KMS-11 (cell line): ENCODE data around the gene BATF3.

Experiments used
- H2AFZ ChIP-seq: fragments of 200-600 bp; sonication (generic); 2 replicates; pipeline ENCODE4 v1.6.1; 2016; ENCODE audit warnings: antibody characterized with exemption, mixed run types, low read depth
- H3K27ac ChIP-seq: fragments of 200-600 bp; sonication (generic); 2 replicates; pipeline ENCODE4 v1.6.1; 2016; ENCODE audit warnings: mild to moderate bottlenecking, mixed run types
- H3K27me3 ChIP-seq: fragments of 200-600 bp; sonication (generic); 2 replicates; pipeline ENCODE4 v1.6.1; 2017; ENCODE audit warnings: mild to moderate bottlenecking, low read depth, mixed run types, moderate library complexity; ENCODE audit not compliant: insufficient read depth
- H3K36me3 ChIP-seq: fragments of 200-600 bp; sonication (generic); 2 replicates; pipeline ENCODE4 v1.6.1; 2017; ENCODE audit warnings: mild to moderate bottlenecking, mixed run types; ENCODE audit not compliant: insufficient read depth
- H3K4me1 ChIP-seq: fragments of 200-600 bp; sonication (generic); 2 replicates; pipeline ENCODE4 v1.6.1; 2016; ENCODE audit warnings: mild to moderate bottlenecking, low read depth, mixed run types; ENCODE audit not compliant: poor library complexity, severe bottlenecking
- H3K4me2 ChIP-seq: fragments of 200-600 bp; sonication (generic); 2 replicates; pipeline ENCODE4 v1.7.0; 2016; ENCODE audit warnings: mild to moderate bottlenecking, mixed run types
- H3K4me3 ChIP-seq: fragments of 200-600 bp; sonication (generic); IDR thresholded peaks from 2 replicates; pipeline ENCODE4 v1.6.1; 2017; ENCODE audit warnings: low read depth, low read length, mixed read lengths; ENCODE audit not compliant: insufficient read depth
- H3K79me2 ChIP-seq: fragments of 200-600 bp; sonication (generic); 2 replicates; pipeline ENCODE4 v1.6.1; 2016; ENCODE audit warnings: low read depth, mixed run types; ENCODE audit not compliant: insufficient read depth
- H3K9ac ChIP-seq: fragments of 200-600 bp; sonication (generic); 2 replicates; pipeline ENCODE4 v1.6.1; 2016; ENCODE audit warnings: mild to moderate bottlenecking, mixed run types
- H4K20me1 ChIP-seq: fragments of 200-600 bp; sonication (generic); 2 replicates; pipeline ENCODE4 v1.6.1; 2016; ENCODE audit warnings: mild to moderate bottlenecking, mixed run types; ENCODE audit not compliant: insufficient read depth
- CTCF ChIP-seq: fragments of 200-600 bp; sonication (generic); conservative IDR thresholded peaks from 2 replicates; pipeline ENCODE4 v1.6.1; 2017; ENCODE audit warnings: low read depth, mild to moderate bottlenecking, antibody characterized with exemption, low read length, moderate library complexity, mixed read lengths

BATF3 gene

GRCh38 chr1:212647004-212647403 is 52.6 kb downstream of the BATF3 start:
- Histone ChIP-seq H2AFZ (no peak overlapping the region), H3K4me1 (no peaks in the 10 kb centered on the region), H3K9ac (no peak overlapping the region), H3K79me2 (no peaks in the 10 kb centered on the region), H4K20me1 (no peaks in the 10 kb centered on the region), H3K4me3 (no peak overlapping the region), H3K36me3 (no peaks in the 10 kb centered on the region), H3K4me2 (no peak overlapping the region), H3K27me3 (no peaks in the 10 kb centered on the region), H3K27ac (no peak overlapping the region)
- no peak for TF ChIP-seq CTCF

GRCh38 chr1:212646588-212646987 is 53.1 kb downstream of the BATF3 start:
- Histone ChIP-seq H2AFZ (no peak overlapping the region), H4K20me1 (no peaks in the 10 kb centered on the region), H3K4me3 (no peak overlapping the region), H3K4me1 (no peaks in the 10 kb centered on the region), H3K4me2 (no peak overlapping the region), H3K27ac (no peak overlapping the region), H3K36me3 (no peaks in the 10 kb centered on the region), H3K9ac (no peak overlapping the region), H3K79me2 (no peaks in the 10 kb centered on the region), H3K27me3 (no peaks in the 10 kb centered on the region)
- TF ChIP-seq CTCF: no peak

- Histone ChIP-seq H3K4me3 (no peak overlapping the region), H4K20me1 (no peaks in the 10 kb centered on the region), H2AFZ (no peak overlapping the region), H3K4me1 (no peaks in the 10 kb centered on the region), H3K27me3 (no peaks in the 10 kb centered on the region), H3K36me3 (no peaks in the 10 kb centered on the region), H3K27ac (no peak overlapping the region), H3K9ac (no peak overlapping the region), H3K79me2 (no peaks in the 10 kb centered on the region), H3K4me2 (no peak overlapping the region)
- TF ChIP-seq CTCF: no peak
These were observed 53.8 kb downstream of the BATF3 start for GRCh38 chr1:212645546-212646543.

- Histone ChIP-seq H3K4me3 (no peak overlapping the region), H3K79me2 (no peaks in the 10 kb centered on the region), H3K4me2 (no peak overlapping the region), H4K20me1 (no peaks in the 10 kb centered on the region), H2AFZ (no peak overlapping the region), H3K27me3 (no peaks in the 10 kb centered on the region), H3K4me1 (no peaks in the 10 kb centered on the region), H3K36me3 (no peaks in the 10 kb centered on the region), H3K9ac (no peak overlapping the region), H3K27ac (no peak overlapping the region)
- no peak for TF ChIP-seq CTCF
These were observed 54.6 kb downstream of the BATF3 start for GRCh38 chr1:212644866-212645545.
